Liver (tissue), 9 donors: ENCODE results near the gene BOLL. TPM values are rescaled to one million over a fixed set of nuclear protein-coding genes. Genes with fewer than 3 reads are reported as not detected.
A peak's percentile ranks its signal among the peaks of the same experiment; 100 is the strongest.

ENCODE experiments used
- DNase-seq: peaks from one replicate; pipeline ENCODE4 v3.0.0-alpha.2; 2017; ENCODE audit warnings: low spot score
- H3K27ac ChIP-seq, 2 donors: one replicate each; pipeline ENCODE4 v1.7.0; 2013; ENCODE audit warnings: inconsistent platforms in 2 of 2, low read length in 2 of 2, control low read depth in 1 of 2, low read depth in 1 of 2, mild to moderate bottlenecking in 1 of 2
- H3K27me3 ChIP-seq, 4 donors: one replicate each; pipeline versions ENCODE4 v1.6.1 to v1.7.0; 2013; ENCODE audit warnings: low read length in 3 of 4, inconsistent platforms in 1 of 4, mild to moderate bottlenecking in 1 of 4, moderate library complexity in 1 of 4; ENCODE audit not compliant: control insufficient read depth in 4 of 4, insufficient read depth in 4 of 4
- H3K36me3 ChIP-seq, 4 donors: one replicate each; pipeline versions ENCODE4 v1.6.1 to v1.7.0; 2013; ENCODE audit warnings: low read length in 3 of 4, mild to moderate bottlenecking in 3 of 4, low read depth in 1 of 4, moderate library complexity in 1 of 4; ENCODE audit not compliant: control insufficient read depth in 4 of 4, insufficient read depth in 3 of 4
- H3K4me1 ChIP-seq, 4 donors: one replicate each; pipeline versions ENCODE4 v1.6.1 to v1.7.0; 2013; ENCODE audit warnings: low read length in 3 of 4, mild to moderate bottlenecking in 3 of 4, moderate library complexity in 1 of 4; ENCODE audit not compliant: control insufficient read depth in 4 of 4, insufficient read depth in 4 of 4
- H3K4me3 ChIP-seq, 3 donors: one replicate each; pipeline versions ENCODE4 v1.6.1 to v1.7.0; 2013; ENCODE audit warnings: low read length in 3 of 3, control low read depth in 1 of 3, low read depth in 1 of 3, mild to moderate bottlenecking in 1 of 3
- H3K9ac ChIP-seq, 2 donors: one replicate each; pipeline ENCODE4 v1.7.0; 2013; ENCODE audit warnings: low read length in 2 of 2, mild to moderate bottlenecking in 2 of 2, moderate library complexity in 2 of 2, control low read depth in 1 of 2, low read depth in 1 of 2
- H3K9me3 ChIP-seq, 4 donors: one replicate each; pipeline versions ENCODE4 v1.6.1 to v1.7.0; 2013; ENCODE audit warnings: low read length in 3 of 4; ENCODE audit not compliant: control insufficient read depth in 4 of 4
- CTCF ChIP-seq: fragments of 150-350 bp; IDR thresholded peaks from 2 replicates; pipeline ENCODE4 v1.5.1; 2017; ENCODE audit warnings: improper control_type of control experiment, low read depth, low read length; ENCODE audit not compliant: missing input control
- EGR1 ChIP-seq, 2 donors: IDR thresholded peaks; 2 replicates each; pipeline ENCODE4 v1.6.1; 2016 to 2018; ENCODE audit warnings: antibody characterized with exemption in 2 of 2, low read depth in 2 of 2
- FOXA1 ChIP-seq: IDR thresholded peaks from 2 replicates; pipeline ENCODE4 v1.6.1; 2016; ENCODE audit warnings: antibody characterized with exemption
- HNF4A ChIP-seq, 2 donors: conservative IDR thresholded peaks; 2 replicates each; pipeline ENCODE4 v1.6.1; 2016; ENCODE audit warnings: antibody characterized with exemption in 2 of 2, mild to moderate bottlenecking in 2 of 2
- HNF4G ChIP-seq: IDR thresholded peaks from 2 replicates; pipeline ENCODE4 v1.6.1; 2016; ENCODE audit warnings: antibody characterized with exemption
- NR2F2 ChIP-seq: IDR thresholded peaks from 2 replicates; pipeline ENCODE4 v1.6.1; 2016; ENCODE audit warnings: antibody characterized with exemption
- RAD21 ChIP-seq, 2 donors: IDR thresholded peaks; 2 replicates each; pipeline ENCODE4 v1.6.1; 2016; ENCODE audit warnings: antibody characterized with exemption in 2 of 2, mild to moderate bottlenecking in 2 of 2
- REST ChIP-seq: IDR thresholded peaks from 2 replicates; pipeline ENCODE4 v1.6.1; 2016; ENCODE audit warnings: antibody characterized with exemption, mild to moderate bottlenecking
- SP1 ChIP-seq: IDR thresholded peaks from 2 replicates; pipeline ENCODE4 v1.6.1; 2018; ENCODE audit warnings: antibody characterized with exemption, mild to moderate bottlenecking
- YY1 ChIP-seq: IDR thresholded peaks from 2 replicates; pipeline ENCODE4 v1.6.1; 2016; ENCODE audit warnings: antibody characterized with exemption, mild to moderate bottlenecking
- ZBTB33 ChIP-seq: IDR thresholded peaks from 2 replicates; pipeline ENCODE4 v1.6.1; 2016; ENCODE audit warnings: antibody characterized with exemption
- WGBS: extraction: QIAGEN DNeasy Blood & Tissue Kit; methylation state at CpG from one replicate; pipeline ENCODE4 v1.1.7; 2013; 5-methylcytosine and 5-hydroxymethylcytosine counted together
- polyA plus RNA-seq, 2 donors: library from polyadenylated mRNA; stranded (reverse) in 1 of 2; unstranded in 1 of 2; fragments of 200-250 nt in 1 of 2; fragments of >200 nt in 1 of 2; fragmentation: Nextera tagmentation in 1 of 2; extraction: Ambion mirVana in 1 of 2; gene quantifications; one replicate each; pipeline versions ENCODE4 v1.2.1 to v1.2.3, GENCODE V29; 2013 to 2015
- total RNA-seq, 2 donors: library from RNA; depleted of rRNA; stranded (reverse); fragments of >200 nt; gene quantifications; one replicate each; pipeline ENCODE4 v1.2.3, GENCODE V29; 2014
- donor health status: healthy.
- donor health status: healthy.
- donor health status: healthy.
- donor health status: healthy.
- donor health status: healthy.

Gene BOLL
- total and polyA plus RNA-seq, 4 donors: not detected

GRCh38 chr2:197813093-197813787 lies 28.1 kb upstream of the BOLL start:
- no peak overlapping the region for H3K4me3 ChIP-seq
- 35% methylated on average over 3 of the region's 3 CpGs for WGBS

More at GRCh38 chr2:197813093-197813787, 28.1 kb upstream of the BOLL start:
- no peak for DNase-seq
- H3K9ac ChIP-seq: no peak overlapping the region
- no peaks in the 10 kb centered on the region for H3K9me3 ChIP-seq
- H3K27me3 ChIP-seq: no peaks in the 10 kb centered on the region
- H3K4me1 ChIP-seq: no peaks in the 10 kb centered on the region
- no peak overlapping the region for H3K27ac ChIP-seq
- no peaks in the 10 kb centered on the region for H3K36me3 ChIP-seq
- no peak for TF ChIP-seq REST
- TF ChIP-seq HNF4G: no peak
- peak in 1 of 2 donors; percentile 48 for TF ChIP-seq RAD21 (IDR thresholded peaks at IDR 0.05)
- TF ChIP-seq NR2F2: no peak
- no peak for TF ChIP-seq FOXA1
- no peak for TF ChIP-seq YY1
- TF ChIP-seq ZBTB33: no peak
- TF ChIP-seq EGR1 (IDR thresholded peaks at IDR 0.05; ENCODE audit: low read depth in 2 of 2): no peak
- peak; percentile 26 for TF ChIP-seq CTCF
- TF ChIP-seq HNF4A (conservative IDR thresholded peaks at IDR 0.05): no peak
- TF ChIP-seq SP1: no peak
